GM20431 (cell line): ENCODE results near the gene PAK1.

ENCODE experiments used
- in situ Hi-C: fragments of 300-500 bp; cut with MseI, MboI; formaldehyde crosslinking; loops from one replicate; pipeline ENCODE4 v1.15.0; 2020; ENCODE audit warnings: low sequenced_read_pairs; ENCODE audit not compliant: unreplicated experiment

The PAK1 gene

DNA sequence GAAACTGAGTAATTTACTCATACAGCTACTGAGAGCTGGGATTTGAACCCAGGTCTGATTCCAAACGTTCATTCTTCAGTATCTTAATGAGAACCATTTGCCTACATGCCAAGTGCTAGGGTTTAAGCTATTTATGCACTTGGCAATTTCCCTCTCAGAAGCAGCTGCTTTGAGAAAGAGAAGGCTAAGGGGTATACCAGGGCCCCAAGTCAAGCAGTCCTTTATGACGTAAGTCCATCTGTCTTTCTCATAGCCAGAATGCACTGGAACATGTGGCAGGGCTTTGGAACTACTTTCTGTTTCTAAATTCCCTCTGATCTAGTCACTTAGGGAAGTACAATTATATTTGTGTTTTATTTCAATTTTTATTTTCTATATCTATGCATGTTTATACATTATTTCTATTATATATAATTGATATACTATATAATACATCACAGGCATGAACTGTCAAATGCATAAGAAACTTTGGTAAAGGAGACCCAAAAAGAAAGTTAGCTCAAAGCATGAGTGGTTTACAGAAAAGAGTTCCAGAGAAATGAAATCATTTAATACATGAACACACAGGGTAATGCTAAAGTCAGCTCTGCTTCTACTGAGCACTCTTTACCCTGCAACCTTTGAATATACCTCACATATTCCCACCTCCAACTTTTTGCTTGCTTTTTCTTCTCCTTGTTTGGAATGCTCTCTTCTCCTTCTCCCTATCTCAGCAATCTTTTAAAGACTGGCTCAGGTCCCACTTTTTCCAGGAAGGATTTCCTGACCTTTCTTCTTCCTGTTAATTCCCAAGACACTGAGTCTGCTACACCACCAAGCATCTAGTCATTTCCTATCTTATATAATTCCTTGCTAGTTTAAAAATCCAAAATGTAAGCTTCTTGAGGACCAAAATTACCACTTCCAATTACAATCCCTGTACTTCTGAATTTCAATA, 91.9 kb downstream of the PAK1 start:
- in situ Hi-C loops: no loop called here

DNA sequence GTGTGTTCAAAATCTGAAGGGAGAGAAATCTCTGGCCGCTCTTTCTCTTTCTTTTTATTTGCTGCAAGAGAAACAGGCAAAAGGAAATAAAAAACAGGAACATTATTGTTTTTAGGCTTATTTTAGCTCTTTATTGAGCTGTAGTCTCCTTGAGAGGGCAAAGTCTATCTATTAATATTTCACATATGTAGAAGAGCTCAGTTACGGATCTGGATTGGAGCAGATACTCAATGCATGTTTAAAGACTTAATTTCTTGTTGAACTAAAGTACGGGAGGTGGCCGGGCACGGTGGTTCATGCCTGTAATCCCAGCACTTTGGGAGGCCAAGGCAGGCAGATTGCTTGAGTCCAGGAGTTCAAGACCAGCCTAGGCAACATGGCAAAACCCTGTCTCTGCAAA, 94.0 kb downstream of the PAK1 start:
- in situ Hi-C loops: no loop called here

DNA sequence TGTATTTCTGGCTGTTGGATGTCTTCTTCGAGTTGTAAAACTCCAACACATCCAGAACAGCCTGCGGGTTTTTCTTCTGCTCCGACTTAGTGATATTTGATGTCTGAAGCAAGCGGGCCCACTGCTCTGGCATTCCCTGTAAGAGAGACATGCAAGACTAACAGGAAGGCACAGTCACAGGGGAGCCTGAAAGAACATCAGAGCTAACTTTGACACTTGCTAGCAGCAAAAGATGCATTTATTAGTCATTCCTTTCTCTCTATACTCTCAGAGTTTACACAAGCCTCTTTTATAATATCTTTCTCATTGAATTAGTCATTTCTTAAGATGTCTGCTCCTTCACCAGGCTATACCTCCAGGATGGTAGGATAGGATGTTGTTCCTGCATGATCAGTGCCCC, 94.6 kb downstream of the PAK1 start:
- in situ Hi-C loops: no loop called here

DNA sequence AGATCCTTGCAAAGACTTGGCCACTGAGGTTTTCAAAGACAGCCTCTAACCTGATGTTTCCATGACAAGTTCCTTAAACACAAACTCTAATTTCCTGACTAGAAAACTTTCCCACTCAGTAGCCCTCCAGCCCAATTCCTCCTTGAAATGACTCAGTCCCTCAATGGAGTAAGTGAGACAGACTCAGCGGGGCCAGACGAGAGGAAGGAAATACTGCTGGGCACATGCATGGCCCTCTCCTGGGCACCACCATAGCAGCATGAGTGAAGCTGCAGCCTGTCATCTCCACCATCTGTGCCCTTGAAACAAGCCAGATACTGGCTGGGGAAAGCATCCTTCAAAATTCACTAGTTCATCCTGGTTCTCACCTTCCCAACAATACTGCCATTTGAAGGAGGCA, 96.2 kb downstream of the PAK1 start:
- in situ Hi-C loops: no loop called here

DNA sequence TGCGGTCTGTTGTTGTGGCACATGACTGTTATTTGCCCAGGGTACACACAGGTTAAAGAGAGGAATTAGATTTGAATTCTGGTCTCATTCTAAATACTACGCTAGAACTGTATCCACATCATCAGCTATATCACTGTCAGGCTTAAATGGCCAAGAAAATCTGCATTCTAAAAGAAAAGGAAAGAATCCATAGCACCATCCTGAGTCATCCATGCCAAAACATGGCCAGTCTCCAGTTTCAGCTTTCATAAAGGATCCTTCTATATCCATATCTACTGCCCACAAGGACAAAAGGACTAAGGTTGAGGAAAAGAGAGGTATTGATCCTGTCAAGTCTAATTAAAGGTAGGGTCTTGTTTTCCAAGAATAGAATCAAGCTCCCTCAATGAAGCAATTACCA, 98.8 kb downstream of the PAK1 start:
- in situ Hi-C loops: no loop called here

DNA sequence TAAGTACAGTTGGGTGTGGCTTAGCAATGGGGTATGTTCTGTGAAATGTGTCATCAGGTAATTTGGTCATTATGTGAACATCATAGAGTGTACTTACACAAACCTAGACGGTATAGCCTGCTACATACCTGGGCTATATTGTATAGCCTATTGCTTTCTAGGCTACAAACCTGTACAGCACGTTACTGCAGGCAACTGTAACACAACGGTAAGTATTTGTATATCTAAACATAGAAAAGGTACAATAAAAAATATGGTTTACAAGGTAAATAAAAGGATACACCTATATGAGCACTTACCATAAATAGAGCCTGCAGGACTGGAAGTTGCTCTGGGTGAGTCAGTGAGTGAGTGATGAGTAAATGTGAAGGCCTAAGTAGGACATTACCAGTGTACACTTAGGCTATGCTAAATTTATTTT, 99.3 kb downstream of the PAK1 start:
- in situ Hi-C loops: no loop called here

DNA sequence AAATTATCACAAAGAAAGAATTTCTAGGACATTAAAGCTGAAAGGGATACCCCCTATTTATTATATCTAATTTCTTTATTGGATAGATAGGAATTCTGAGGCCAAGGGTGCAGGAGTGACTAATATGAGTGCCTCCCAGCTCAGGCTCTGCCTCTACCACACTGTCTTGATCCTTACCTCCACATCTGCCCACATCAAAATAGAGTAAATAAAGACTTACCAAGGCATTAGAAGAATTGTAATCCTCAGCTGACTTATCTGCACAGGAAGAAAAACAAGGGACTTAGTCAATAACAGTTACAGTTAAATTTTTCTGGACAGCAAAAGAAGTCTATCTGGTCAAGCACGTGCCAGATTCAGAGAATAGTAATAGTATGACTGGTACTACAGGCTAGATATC, 99.8 kb downstream of the PAK1 start:
- in situ Hi-C loops: no loop called here

DNA sequence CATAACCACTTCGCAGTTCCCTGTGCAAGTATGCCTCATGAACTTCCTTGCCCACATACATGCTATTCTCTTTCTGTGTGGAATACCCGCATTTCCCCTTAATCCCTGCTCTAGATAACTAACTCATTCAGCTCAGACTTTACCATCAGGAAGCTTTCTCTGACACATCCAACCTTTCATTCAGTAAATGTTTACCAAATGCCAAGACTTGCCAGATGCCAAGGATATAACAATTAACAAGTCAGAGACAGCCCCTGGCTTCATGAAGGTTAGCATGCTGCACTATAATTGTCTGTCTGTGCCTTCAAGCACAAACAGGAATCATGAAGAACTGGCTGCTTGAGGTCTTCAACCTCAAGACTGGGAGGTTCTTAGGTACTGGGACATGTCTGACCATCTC, 101.2 kb downstream of the PAK1 start:
- in situ Hi-C loops: no loop called here

DNA sequence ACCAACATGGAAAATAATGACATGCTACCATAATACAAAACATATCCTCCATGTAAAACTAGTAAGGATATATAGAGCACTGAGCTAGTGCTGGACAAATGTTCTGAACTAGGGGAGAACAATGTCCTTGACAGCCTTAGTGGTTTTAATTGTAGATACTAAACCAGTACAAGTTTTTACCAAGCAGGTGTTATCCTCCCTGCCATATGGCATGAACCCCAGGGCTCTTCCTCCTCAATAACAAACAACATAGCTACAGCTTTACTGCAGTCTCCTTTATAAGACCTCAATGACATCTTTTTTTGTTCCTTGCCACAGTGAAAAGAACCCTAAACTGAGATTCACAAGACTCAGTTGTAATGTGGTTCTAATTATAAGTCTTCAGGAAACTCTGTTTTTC, 102.2 kb downstream of the PAK1 start:
- in situ Hi-C loops: no loop called here

DNA sequence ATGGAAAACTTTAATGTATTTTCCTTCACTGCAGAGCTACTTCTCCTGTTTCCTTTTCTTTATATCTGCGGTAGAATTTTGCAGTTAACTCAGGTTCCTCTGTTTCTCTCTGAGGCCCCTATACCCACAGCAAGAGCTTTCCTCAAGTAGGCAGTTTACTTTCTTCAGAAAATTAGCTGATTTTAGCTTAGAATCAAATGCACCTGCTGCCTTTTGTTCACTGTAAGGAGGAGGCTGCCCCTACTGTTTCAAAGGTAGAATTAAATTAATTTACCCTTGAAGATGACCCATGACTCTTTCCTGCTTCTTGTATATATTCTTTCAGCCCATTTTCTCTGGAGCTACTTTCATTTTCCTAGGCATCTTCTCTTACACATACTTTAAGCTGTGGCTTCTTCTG, 103.7 kb downstream of the PAK1 start:
- in situ Hi-C loops: no loop called here

DNA sequence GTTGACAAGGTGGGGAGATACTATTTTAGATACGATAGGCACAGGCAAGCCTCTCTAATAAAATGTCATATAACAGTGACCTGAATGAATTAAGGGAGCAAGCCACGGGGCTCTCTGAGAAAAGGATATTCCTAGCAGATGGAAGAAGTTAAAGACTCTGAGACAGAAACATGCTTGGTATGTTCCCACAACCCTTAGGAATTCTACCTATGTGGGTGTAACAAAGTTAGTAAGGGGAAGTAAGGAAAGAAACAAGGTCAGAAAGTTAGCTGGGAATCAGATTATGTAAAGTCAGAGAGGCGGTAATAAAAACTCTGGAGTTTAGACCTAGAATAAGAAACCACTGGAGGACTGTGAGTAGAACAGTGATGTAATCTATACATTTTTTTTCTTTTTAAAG, 112.7 kb downstream of the PAK1 start:
- in situ Hi-C loops: no loop called here

DNA sequence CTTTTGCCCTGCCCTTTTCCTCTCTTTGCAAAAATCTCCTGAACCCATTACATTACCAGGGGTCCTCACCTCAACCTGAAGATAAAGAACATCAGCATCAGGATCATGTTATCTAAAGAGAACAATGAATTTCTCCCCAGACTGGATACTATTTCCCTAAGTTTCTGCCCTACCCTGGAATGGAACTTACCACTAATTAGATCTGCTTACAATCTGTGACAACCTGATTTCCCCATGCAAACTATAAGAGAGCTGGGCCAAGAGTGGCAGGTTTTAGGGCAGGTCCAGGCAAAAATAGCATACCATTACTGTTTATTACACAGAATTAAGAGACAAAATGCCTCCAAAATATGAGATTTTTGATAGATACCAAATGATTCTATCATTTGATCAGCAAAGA, 114.4 kb downstream of the PAK1 start:
- in situ Hi-C loops: no loop called here

DNA sequence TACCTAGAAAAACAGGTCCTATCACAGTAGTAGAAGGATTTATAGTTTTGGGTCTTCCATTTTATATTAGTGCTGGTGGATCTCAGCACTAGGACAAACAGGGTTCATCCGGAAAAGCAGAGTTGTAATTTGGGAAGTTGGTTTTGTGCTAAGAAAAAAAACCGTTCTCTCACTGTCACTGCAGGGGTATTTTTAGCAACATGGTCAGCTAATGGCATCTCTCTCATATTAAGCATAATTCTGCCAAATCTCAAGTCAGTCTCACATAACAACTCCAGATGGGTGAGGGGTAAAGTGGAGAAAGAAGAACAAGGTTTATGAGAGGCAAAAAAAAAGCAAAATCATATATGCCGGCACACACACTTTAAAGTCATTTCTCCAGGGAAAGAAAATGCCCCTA, 120.8 kb downstream of the PAK1 start:
- in situ Hi-C loops: no loop called here

DNA sequence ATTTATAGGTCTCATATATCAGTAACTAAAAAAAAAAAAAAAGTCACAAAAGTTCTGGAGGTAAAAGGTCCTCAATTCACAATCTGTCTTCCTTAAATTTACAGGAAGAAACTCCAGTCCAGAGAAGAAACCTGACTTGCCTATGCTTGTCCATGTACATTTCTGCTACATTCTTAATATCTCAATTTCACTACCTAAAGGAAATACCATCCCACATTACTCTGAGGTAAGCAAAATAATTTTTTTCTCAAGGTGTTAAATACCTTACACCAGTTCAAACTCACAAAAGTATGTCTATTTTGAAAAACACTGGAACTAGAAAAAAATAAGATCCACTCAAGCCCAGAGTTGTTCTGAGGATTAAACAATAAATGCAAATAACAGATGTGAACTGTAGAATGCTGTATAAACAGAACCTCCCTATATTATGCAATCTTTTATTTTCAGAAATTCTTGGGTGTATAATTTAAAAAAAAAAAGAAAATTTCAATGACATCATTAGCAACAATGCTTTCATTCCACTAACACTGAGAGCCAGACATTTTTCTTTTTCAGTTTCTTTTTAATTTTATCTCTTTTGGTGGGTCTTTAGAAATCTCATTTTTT, 122.5 kb downstream of the PAK1 start:
- in situ Hi-C loops: no loop called here

DNA sequence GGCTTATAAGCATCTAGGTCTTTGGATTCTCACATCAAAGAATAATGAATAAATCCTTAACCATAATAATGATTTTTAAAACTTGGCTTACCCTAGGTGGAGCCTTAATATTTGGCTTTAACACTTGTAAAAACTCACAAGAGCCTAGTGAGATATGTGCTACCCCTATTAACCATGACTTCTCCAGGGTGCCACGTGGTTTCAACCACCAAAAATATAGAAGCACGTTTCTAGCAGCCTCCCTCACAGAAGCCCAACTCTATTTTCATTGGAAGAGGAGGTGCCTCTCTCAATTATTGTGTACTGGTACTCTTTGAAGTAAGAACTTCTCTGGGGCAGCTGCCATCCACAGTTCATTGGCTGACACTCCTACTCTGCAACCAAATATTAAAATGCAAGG, 125.9 kb downstream of the PAK1 start:
- in situ Hi-C loops: no loop called here

DNA sequence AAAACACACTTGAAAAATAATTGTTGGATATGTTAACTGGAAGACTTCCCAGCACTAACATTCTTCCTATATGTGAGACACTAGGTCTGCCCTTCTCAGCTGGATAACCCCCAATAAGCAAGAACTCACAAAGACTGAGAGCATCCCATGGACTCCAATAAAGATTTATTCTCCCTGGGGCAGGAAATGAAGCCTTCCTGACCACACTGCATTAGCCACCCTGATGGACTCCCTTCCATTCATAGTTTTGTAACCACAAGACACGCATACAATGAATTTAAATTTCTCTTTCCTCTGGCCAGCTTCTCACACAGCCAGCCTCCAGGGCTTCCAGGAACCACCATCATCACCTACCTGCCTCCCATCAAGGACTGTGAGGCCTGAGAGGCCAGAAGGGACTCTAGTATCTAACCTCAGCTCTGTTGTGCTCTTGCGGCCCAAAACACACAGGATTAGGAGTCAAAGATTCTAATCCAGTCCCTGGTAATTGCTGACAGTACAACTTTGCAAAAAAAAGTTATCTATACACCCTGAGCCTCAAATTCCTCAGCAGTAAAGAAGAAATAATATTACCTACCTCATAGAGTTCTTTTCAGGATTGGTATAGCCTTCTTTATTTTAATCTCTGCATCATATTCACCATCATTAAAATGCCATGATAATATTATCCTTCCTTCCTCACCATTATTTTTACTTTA, 126.8 kb downstream of the PAK1 start:
- in situ Hi-C loops: no loop called here

DNA sequence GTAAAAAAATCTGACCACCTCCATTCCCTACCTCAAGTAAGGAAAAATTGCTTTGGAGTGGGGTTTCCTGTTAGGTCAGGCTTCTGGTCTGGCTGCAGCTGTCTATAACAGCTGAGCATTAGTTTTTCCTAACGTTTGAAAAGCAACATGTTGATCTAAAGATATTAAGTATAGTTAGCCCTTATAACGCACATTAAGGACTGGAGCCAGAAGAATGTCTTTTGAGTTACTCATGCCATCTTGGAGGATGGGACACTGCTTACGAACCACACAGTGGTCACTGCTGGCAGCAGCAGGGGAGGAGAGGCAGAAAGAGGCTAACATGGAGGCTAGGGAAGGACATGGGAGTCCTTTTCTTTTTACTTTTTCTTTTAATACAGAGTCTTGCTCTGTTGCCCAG, 128.3 kb downstream of the PAK1 start:
- in situ Hi-C loops: no loop called here

DNA sequence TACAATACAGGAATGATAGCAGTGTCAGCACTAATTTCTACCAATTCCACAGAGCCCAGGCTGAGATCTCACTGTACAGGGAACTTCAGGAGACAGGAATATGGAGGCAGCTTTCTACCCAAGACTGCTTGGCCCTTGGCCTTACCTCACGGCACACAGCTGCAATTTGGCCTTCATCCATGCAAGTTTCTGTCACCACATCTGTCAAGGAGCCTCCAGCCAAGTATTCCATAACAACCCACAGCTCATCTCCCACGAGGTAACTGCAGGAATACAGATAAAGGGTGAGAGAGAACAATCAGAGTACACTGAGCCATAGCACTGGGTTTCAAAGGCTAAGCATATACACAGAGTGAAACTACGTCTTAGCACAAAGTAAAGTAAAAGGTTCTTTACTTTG, 133.4 kb downstream of the PAK1 start:
- in situ Hi-C loops: no loop called here

DNA sequence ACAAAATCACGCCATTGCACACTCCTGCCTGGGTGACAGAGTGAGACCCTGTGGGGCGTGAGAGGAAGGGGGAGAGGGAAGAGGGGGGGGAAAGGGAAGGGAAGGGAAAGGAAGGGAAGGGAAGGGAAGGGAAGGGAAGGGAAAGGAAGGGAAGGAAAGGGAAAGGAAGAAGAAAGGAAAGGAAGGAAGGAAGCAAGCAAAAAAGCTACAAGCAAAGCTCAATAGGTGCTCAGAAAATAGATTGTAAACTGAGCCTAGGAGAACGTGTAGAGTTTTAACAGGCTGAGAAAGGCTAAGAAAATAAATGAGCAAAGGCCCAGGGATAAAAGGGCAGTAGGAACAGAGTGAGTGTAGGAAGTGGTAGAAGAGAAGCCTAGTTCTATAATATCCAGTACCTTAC, 141.6 kb downstream of the PAK1 start:
- in situ Hi-C loops: no loop called here

DNA sequence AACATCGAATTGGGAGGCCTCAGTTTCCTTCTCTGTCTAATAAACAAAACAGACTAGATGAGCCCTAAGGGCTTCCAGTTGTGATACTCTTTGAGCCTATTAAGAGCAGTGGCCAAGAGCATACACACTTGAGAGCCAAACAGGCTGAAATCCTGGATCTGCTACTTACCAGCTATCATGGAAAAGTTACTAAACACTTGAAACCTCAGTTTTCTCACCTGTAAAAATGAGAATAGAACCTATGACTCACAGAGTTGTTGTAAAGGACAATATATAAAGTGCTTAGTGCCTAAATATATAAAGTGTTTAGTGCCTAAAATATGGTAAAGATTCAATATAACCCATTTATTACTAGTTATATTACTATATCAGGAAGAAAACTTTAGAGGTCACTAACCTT, 148.7 kb downstream of the PAK1 start:
- in situ Hi-C loops: no loop called here

DNA sequence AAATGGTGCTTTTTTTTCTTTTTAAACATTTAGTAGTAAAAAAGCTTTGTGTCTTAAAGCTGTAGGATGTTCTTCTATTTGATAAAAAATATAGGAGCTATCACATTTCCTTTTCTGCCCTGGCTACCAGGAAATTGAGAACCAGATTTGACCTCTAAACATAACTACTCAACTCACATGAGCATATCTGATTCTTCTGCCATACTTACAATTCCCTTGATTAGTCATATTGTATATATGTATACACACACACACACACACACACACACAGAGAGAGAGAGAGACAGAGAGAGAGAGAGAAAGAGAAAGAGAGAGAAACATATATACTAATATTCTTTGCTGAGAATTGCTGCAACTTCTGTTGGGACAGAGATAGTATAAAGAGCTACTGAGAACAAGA, 149.4 kb downstream of the PAK1 start:
- in situ Hi-C loops: no loop called here
